ENCODE measurements around the gene BMPR2. TPM values are rescaled to one million over a fixed set of nuclear protein-coding genes. Genes with fewer than 3 reads are reported as not detected.
"Not testable (repeated sequence)": the region's sequence is repeated elsewhere in the genome, so short reads cannot be mapped to it uniquely, and the experiment has no call there.

The BMPR2 gene
- total RNA-seq, 4 donors from 2014 or later = 53.4 to 102 (median 79.5) TPM

DNA sequence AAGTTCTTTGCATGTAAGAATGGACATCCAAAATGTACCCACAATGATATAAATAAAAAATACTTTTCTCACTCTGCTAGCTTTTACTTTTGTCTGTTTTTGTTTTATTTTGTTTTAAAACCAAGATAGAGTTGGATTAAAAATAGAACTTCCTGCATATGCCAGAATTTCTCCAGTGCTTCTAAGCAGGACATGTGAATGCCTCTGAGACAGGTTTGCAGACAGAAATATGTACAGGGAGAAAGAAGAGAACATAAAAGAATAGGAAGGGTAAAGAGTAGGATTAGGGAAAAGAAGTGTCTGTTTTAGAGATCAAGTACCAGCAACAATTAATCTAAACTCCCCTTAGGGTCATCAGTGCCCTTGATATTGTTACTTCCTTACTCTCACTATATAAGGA is 114.4 kb downstream of the BMPR2 start:
- no peak for DNase-seq (ENCODE audit: low spot score)
- ATAC-seq (ENCODE audit: low FRiP score) = no peak
- TF ChIP-seq, protein P1, sequence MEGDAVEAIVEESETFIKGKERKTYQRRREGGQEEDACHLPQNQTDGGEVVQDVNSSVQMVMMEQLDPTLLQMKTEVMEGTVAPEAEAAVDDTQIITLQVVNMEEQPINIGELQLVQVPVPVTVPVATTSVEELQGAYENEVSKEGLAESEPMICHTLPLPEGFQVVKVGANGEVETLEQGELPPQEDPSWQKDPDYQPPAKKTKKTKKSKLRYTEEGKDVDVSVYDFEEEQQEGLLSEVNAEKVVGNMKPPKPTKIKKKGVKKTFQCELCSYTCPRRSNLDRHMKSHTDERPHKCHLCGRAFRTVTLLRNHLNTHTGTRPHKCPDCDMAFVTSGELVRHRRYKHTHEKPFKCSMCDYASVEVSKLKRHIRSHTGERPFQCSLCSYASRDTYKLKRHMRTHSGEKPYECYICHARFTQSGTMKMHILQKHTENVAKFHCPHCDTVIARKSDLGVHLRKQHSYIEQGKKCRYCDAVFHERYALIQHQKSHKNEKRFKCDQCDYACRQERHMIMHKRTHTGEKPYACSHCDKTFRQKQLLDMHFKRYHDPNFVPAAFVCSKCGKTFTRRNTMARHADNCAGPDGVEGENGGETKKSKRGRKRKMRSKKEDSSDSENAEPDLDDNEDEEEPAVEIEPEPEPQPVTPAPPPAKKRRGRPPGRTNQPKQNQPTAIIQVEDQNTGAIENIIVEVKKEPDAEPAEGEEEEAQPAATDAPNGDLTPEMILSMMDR (IDR thresholded peaks at IDR 0.05) = no peak

DNA sequence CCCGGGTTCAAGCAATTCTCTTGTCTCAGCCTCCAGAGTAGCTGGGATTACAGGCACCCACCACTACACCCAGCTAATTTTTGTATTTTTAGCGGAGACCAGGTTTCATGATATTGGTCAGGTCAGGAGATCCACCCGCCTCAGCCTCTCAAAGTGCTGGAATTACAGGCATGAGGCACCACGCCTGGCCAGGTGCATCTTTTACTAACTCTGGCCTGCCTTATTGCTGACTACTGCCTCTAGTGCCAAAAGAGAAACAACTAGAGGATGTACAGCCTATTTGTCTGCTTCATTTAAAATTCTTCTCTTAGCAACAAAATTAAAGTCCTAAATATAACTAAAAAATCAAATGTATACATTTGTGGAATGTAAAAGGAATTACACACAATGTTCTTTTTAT is 115.4 kb downstream of the BMPR2 start:
- TF ChIP-seq, protein P1 (IDR thresholded peaks at IDR 0.05) = no peak
- ATAC-seq (ENCODE audit: low FRiP score) (no peak), DNase-seq (ENCODE audit: low spot score) (no peak)

DNA sequence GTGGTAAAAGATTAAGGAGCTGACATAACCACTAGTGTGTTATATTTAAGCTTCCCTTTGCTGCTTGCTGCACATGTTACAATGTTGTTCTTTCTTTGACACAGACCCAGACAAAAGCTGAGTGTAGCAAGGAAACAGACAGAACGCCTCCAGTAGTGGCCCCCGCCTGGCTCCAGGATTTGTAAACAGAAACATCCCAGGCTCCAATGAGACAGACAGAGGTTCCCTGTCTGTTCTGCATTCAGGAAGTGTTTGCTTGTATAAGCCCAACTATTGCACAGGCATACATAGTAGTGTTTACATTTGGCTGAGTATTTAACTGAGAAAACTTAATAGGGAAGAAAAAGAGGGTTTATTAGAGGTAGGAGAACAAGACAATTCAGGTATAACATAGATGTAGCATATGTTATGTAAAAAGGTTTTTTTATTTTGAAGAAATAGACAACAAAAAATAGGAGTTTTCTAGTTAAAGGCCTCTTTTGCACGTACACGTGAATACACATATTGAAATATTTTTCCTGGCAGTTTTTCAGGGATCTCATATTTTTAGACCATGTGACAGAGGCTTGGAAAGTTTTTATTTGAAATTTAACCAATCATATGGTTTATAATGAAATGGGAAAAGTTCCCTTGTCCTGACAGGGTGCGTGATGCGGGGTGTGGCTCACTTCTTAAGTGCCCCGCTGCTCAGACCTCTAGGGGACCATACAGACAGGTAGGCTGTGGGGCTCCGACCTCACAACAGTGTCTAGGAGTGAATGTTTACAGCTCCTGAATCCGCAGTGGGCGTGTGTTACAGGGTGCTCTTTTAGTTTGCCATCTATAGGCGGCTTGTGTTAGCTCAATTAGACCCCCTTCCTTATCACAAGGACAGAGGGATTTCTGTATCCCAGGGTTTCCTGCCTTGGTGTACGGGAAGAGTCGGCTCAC is 118.4 kb downstream of the BMPR2 start:
- DNase-seq (ENCODE audit: low spot score) (no peak), ATAC-seq (ENCODE audit: low FRiP score) (no peak)
- TF ChIP-seq, protein P1 (IDR thresholded peaks at IDR 0.05) = no peak

DNA sequence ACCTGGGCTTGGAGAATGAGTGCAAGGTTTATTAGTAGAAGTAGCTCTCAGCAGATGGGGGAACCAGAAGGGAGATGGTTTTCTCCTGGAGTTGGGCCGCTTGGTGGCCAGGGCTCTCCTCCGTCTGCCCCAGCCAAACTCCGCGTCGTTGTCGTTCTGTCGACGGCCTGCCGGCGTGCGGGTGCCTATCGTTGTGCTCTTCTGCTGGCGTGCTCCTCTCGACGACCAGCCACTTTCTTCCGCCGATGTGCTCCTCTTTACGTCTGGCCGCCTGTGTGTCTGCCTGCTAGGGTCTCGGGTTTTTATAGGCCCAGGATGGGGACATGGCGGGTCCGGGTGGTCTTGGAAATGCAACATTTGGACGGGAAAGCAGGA is 119.1 kb downstream of the BMPR2 start:
- DNase-seq (ENCODE audit: low spot score) = no peak
- TF ChIP-seq, protein P1 (IDR thresholded peaks at IDR 0.05) = no peak
- no peak for ATAC-seq (ENCODE audit: low FRiP score)

DNA sequence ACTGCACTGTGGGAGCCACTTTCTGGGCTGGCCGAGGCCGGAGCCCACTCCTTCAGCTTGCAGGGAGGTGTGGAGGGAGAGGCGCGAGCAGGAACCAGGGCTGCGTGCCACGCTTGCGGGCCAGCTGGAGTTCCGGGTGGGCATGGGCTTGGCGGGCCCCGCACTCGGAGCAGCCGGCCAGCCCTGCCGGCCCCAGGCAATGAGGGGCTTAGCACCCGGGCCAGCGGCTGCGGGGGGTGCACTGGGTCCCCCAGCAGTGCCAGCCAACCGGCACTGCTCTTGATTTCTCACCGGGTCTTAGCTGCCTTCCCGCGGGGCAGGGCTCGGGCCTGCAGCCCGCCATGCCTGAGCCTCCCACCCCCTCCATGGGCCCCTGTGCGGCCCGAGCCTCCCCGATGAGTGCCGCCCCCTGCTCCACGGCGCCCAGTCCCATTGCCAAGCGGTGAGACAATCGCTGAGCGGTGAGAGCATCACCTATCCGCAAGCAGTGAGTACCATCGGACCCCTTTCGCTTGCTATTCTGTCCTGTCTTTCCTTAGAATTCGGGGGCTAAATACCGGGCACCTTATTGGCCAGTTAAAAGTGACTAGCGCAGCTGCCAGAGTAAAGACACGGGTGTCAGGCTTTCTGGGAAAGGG is 120.8 kb downstream of the BMPR2 start:
- not testable (repeated sequence) for DNase-seq (ENCODE audit: low spot score); ATAC-seq (ENCODE audit: low FRiP score)

DNA sequence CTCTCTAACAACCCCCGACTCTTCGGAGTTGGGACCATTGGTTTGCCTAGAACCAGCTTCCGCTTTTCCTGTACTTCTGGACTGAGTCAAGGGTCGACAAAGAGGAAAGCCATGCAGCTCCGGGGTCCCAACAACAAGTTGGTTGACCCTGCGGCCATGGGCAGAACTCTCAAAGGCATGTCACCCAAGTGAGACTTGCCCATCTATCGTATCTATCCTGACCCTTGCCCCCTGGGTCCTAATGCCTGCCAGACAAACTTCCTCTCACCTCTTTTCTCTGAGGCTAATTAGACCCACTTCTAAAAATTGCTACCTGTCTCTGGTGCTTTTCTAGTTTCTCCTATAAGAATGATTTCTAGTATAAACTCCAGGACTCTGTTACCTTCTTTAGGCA is 121.3 kb downstream of the BMPR2 start:
- ATAC-seq (ENCODE audit: low FRiP score); DNase-seq (ENCODE audit: low spot score): not testable (repeated sequence)

DNA sequence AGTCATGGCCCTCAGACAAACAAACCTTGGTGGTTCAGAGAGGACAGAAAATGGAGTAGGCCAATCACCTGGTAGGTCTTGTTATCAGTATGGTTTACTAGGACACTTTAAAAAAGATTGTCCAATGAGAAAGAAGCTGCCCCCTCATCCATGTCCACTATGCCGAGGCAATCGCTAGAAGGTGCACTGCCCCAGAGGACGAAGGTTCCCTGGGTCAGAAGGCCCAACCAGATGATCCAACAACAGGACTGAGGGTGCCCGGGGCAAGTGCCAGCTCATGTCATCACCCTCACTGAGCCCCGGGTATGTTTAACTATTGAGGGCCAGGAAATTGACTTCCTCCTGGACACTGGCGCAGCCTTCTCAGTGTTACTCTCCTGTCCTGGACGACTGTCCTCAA is 123.7 kb downstream of the BMPR2 start:
- not testable (repeated sequence) for ATAC-seq (ENCODE audit: low FRiP score); DNase-seq (ENCODE audit: low spot score)

DNA sequence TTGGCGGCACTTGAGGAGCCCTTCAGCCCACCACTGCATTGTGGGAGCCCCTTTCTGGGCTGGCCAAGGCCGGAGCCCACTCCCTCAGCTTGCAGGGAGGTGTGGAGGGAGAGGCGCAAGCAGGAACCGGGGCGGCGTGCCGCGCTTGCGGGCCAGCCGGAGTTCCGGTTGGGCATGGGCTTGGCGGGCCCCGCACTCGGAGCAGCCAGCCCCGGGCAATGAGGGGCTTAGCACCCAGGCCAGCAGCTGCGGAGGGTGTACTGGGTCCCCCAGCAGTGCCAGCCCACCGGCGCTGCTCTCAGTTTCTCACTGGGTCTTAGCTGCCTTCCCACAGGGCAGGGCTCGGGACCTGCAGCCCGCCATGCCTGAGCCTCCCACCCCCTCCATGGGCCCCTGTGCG is 127.1 kb downstream of the BMPR2 start:
- ATAC-seq (ENCODE audit: low FRiP score); DNase-seq (ENCODE audit: low spot score): not testable (repeated sequence)

DNA sequence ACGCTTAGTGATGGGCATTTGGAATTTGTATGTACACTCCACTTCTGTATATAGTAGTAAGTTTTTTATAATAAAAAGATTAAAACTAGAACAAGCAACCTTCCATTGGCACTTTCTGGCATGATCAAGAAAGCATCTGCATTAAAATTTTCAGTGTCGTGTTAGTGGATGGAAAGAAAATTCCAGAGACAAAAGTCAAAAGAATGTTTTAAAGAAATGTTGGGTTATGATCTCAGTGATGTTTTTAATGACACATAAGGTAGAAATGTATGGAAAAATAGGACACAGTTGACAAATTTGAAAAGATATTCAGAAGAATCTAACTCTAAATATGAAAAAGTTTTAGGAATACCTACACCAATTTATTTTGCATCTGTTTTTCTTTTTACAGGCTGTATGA is 132.6 kb downstream of the BMPR2 start:
- ATAC-seq (ENCODE audit: low FRiP score) (no peak), DNase-seq (ENCODE audit: low spot score) (no peak)
- TF ChIP-seq, protein P1 (IDR thresholded peaks at IDR 0.05) = no peak

Measured in omental fat pad (tissue), 4 donors.